ENCODE measurements around the gene NLRP4.
"Not testable (repeated sequence)": the region's sequence is repeated elsewhere in the genome, so short reads cannot be mapped to it uniquely, and the experiment has no call there.

The NLRP4 gene

GRCh38 chr19:55882626-55883025 is 46.3 kb downstream of the NLRP4 start:
- no peak for DNase-seq

GRCh38 chr19:55898911-55899310 is 62.6 kb downstream of the NLRP4 start:
- DNase-seq = no peak

- DNase-seq = no peak
These were observed 65.2 kb downstream of the NLRP4 start for GRCh38 chr19:55901369-55902079.

GRCh38 chr19:55902080-55902751 is 65.9 kb downstream of the NLRP4 start:
- DNase-seq = no peak

GRCh38 chr19:55907286-55907685 is 70.9 kb downstream of the NLRP4 start:
- no peak for DNase-seq

GRCh38 chr19:55907746-55908145 is 71.4 kb downstream of the NLRP4 start:
- DNase-seq = no peak

GRCh38 chr19:55909801-55910200 is 73.5 kb downstream of the NLRP4 start:
- no peak for DNase-seq

- DNase-seq = no peak
These were observed 76.6 kb downstream of the NLRP4 start for GRCh38 chr19:55912916-55913315.

- no peak for DNase-seq
These were observed 77.4 kb downstream of the NLRP4 start for GRCh38 chr19:55913643-55914268.

- no peak for DNase-seq
These were observed 87.2 kb downstream of the NLRP4 start for GRCh38 chr19:55923556-55923955.

- DNase-seq = no peak
These were observed 91.7 kb downstream of the NLRP4 start for GRCh38 chr19:55927991-55928390.

GRCh38 chr19:55929258-55929657 is 92.9 kb downstream of the NLRP4 start:
- not testable (repeated sequence) for DNase-seq

- DNase-seq = no peak
These were observed 94.7 kb downstream of the NLRP4 start for GRCh38 chr19:55930996-55931515.

Data from activated CD4-positive, alpha-beta T cell treated with anti-CD3 and anti-CD28 coated beads, Interleukin-10, Interleukin-2, amounts not matched to agents 100 ng/mL and 50 ng/mL, durations not matched to agents 16 hours and 8 hours (primary cell).